HuH-7.5 (cell line): ENCODE results near the gene CHST9.
"Not testable (repeated sequence)": the region's sequence is repeated elsewhere in the genome, so short reads cannot be mapped to it uniquely, and the experiment has no call there.

Experiments
- DNase-seq: peaks from one replicate; pipeline ENCODE4 v3.0.0; 2011; ENCODE audit warnings: low spot score

CHST9 gene

DNA sequence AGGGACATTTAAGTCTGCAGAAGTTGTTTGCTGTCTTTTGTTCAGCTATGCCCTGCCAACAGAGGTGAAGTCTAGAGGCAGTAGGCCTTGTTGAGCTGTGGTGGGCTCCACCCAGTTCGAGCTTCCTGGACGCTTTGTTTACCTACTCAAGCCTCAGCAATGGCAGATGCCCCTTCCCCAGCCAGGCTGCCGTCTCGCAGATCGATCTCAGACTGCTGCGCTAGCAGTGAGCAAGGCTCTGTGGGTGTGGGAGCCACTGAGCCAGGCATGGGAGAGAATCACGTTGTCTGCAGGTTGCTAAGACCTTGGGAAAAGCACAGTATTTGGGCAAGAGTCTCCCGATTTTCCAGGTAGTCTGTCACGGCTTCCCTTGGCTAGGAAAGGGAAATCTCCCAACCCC is 91.8 kb downstream of the CHST9 start:
- not testable (repeated sequence) for DNase-seq

DNA sequence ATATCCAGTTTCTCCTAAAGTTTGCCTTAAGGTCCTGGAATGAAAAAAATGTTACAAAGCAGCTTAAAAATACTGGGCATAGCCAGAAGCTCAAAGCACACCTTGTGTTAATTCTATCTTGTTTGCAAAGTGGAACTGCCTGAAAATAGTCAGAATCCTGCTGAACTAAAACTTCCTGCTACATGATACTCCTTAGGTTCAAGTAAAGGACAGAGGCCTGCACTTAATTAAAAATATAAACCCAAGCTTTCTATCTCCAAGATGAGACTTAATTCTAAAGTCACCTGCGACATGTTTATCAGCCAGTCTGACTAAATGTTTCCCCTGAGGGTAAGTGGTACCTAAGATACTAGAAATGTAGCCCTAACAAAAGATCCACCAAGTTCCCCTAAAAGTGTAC is 103.4 kb downstream of the CHST9 start:
- no peak for DNase-seq

DNA sequence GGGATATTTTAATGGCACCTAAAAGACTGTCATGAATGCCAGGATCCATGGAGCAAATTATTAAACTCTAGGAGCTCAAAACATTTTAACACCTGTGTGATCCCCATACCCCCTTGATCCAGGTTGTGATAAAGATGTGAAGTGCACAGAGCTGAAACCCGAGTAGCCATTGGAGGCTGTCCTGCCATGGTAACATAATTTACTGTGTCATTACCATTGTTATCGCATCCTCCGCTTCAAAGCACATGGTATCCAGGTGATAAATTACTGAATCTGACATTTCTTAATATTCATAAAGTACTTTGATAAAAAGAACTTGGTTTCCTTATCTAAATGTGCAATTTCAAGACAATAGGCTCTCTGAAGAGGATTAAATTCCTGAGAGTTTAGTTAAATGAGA is 109.3 kb downstream of the CHST9 start:
- no peak for DNase-seq

DNA sequence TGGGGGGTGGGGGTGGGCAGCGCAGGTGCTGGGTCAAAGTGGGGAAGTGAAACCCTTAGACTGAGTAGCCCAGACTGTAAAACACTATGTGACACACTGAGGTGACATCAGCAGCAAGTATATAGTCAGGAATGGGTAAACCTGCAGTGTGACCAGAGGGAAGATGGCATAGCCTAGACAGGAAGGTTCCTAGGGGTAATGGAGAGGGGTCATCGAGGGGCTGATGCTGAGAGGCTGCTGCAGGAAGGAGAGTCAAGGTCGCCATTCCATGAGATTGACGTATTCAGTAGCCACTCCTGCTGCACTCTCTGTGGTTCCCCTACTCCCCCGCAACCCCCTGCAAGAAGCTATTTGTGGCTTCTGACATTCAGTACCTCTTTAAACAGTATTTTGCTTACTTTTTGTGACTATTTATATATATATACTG is 111.7 kb downstream of the CHST9 start:
- no peak for DNase-seq

DNA sequence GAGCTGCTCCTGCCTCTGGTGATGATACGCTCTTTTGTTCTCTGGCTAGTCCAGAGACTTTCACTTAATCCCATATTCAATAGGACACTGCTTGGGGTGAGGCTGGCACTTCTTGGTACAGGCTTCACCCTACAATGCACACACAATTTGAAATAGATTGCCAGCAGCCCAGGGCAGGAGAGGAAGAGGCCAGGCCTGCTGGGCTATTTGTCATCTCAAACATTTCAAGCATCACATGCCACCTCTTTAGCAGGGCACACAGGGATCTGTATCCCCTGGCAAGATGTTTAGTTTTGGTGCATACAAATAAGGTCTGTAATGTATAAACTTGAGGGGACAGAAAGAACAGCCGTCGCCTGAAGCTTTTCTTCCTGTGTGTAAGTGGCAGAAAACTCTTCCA is 120.4 kb downstream of the CHST9 start:
- no peak for DNase-seq

DNA sequence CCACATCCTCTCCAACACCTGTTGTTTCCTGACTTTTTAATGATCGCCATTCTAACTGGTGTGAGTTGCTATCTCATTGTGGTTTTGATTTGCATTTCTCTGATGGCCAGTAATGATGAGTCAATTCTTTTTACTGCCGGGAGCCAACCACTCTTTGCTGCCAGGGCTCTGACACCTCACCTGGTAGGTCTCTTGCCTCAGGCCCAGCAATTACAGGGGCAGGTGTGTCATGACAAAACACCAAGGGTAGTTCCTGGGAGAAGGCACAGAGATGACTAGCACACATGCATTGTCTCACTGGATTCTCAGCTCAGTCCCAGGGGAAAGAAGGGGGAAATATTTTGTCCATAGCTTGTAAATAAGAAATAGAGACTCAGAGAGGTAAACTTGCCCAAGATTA is 122.3 kb downstream of the CHST9 start:
- DNase-seq: no peak

DNA sequence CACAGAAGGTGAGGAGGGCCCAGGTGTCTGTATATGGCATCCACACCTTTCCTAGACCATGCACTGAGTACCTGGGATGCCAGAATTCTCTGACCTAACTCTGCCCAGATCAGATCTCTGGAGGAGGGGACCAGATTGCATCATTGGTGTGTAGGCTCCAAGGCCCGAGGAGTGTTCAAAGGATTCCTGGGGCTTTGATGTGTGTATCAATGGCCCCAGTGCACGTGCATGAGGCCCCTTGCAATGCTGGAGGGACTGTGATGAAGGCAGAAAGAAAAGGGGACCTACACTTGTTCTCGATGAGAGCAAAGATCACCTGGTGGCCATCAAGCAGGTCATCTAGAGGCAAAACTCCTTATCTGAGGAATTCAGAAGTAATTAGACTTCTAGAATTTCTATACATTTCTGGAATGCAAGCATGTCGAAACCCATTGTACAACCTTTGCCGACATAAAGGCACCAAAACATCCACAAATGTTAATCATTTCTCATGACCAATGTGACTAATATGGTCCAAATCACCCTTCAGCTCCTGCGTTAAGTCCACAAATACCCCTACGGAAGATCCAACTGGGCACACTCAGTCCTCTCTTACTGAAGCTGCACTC is 123.5 kb downstream of the CHST9 start:
- no peak for DNase-seq

DNA sequence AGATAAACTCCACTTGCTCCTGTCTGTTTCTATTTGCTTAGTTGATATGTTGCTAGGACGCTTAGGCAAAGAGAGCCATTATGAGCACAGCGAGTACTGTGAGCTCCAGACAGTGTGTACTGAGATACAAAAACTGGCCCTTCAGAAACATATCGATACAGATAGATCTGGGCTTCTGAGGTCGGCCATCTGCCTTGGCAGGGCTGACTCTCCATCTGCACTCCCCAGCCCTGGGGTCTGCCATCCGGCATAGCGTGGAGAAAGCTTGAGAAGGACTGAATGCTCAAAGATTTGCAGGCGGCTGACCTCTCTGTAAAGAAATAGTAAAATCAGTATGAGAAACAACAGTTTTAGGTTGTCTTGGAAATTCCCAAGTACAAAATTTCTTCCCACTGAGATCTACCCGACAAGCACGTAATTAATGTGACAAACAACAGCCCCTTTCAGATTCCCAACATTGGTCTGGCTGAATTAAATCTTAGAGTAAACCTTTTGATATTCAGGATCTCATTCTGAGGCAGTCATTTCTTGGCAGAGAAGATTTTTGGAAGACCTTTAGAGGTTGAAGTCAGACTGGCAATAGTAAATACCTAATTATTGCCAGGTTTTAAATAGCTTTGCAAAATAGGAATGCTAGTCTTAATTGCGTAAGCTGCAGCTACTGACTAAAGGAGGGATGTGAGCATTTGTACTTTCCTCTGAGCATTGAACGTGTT is 127.4 kb downstream of the CHST9 start:
- peak; percentile 23 for DNase-seq

DNA sequence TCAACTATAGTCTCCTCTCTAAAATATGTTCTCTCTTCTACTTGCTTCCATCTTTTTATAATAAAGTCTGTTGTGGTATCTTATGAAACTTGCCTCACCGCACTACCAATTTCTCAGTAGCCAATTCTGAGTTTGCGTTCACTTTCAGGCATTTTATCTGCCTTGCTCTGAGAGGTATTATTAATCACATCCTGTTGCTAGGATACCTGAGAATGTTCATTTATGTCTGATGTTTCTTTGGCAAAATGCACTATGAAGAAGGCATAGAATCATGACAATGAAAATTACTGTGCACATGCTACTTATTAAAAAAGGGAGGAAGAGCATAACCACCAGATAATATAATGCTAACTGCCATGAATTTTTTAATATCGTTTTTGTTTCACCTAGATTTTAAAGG is 130.2 kb downstream of the CHST9 start:
- DNase-seq: no peak

DNA sequence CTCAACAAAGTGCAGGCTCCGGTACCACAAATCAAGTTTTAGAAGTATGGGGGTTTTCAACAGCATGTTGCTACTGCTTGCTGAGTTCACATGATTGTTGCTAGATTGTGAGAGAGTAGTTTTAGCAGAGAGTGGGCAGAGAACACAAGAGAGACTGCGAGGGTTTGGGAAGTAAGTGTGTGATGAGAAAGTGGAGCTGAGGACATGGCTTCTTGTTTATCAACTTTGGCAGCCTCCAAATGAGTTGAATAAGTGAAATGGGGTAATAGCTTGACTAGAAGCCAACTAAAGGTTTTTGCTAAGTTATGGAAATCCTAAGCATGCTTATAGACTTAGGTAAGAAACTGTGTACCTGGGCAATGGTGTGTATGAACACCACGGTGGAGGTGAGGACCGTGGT is 135.1 kb downstream of the CHST9 start:
- no peak for DNase-seq

DNA sequence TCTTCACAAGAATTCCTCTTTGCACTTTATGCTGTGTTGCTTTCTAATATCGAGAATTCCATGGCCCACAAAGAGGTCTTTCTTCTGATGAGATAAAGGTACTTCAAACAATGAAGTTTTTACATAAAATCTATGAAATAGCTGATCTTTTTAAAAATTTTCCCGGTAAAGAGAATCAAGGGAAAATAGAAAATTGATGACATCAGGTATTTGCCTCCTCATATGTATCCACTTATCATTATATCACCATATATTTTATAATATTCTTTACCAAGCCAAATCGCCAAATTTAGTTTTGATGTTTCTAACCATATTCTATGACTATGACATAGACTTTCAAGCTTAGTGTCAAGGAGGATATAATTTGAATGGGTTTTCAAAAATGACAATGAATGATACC is 139.8 kb downstream of the CHST9 start:
- DNase-seq: no peak

DNA sequence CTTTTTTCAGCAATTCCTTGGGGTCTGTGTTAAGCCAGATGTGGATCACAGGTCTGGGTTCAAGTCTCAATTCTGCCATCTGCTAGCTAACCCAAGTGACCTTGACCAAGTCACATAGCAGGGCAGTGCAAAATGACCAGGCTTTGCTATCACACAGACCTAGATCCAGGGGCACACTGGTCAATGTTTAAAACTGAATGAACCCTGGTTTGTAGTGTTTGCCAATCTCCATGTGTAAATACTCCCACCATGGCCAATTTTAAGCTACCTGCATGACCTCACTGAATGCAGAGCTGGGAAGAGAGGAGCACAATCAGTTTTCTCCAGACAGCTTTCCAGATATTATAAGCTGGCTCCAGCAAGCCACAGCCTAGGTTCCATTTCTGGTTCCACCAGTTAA is 142.9 kb downstream of the CHST9 start:
- no peak for DNase-seq

DNA sequence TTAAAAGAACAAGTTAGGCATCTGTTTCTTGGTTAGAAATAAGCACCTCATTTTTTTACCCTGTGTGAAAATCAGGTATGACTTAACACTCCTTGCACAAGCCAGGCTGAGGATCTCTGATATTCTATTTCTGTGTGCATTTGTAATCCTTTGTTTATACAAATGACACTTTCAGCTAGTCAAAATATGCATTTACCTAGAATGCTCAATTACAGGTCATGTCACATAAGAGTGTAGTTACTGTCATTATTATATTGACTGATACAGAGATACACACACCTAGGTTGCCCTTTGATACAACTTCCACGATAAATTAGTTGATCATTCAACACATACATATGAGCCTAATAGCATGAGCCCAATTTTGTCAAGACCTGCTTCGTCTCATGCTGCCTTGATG is 144.3 kb downstream of the CHST9 start:
- no peak for DNase-seq

DNA sequence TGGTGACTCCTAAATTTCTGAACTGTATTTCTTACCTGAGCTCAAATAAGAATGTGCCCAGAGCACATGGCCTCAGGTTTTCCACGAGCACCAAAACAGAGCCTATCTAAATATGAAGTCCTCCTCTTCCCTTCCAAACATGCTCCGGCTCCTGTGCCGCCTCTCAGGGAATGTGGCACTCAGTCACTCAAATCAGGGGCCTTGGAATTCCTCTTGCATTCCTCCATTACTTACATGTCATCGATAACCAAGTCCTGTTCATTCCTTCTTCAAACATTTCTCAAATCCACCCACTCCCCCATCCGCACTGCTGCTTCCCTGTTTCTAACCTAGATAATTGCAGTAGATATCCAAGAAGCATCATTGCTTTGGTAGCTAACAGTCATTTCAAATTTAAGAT is 151.4 kb downstream of the CHST9 start:
- DNase-seq: no peak

DNA sequence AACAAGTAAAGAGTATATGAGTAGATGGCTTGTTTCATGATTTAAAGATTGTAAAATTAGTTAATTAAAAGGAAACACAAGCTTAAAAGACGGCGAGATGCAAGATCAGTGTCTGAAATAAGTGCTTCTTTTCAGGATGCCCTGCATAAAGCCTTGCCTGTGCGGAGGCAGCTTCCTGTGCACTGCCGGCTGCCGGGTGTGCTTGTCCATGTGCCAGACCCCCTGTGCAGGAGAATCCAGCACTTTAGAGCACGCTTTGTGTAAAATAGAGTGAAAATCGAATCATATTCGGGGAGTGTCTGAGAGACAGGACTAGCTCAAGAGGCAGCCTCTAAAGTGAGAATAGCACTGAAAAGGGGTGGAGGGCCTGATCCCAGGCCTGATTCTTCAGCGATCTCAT is 154.7 kb downstream of the CHST9 start:
- no peak for DNase-seq

DNA sequence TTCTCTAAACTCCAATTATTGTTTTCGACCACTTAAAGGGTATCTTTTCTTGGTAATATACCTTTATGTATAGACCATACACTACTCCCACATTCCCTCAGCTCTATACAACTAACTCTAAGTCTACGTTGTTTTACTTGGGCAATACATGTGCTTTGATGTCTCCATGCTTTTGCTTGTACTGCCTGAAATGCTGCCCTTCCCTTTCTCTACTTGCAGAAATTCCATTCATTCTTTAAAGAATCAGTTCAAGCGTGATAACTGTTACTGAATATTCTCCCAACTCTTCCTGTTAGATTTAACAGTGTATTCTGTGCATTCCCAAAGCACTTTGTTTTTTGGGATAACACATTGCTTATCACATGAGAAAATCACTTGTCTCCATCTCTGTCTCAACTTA is 162.6 kb downstream of the CHST9 start:
- no peak for DNase-seq

DNA sequence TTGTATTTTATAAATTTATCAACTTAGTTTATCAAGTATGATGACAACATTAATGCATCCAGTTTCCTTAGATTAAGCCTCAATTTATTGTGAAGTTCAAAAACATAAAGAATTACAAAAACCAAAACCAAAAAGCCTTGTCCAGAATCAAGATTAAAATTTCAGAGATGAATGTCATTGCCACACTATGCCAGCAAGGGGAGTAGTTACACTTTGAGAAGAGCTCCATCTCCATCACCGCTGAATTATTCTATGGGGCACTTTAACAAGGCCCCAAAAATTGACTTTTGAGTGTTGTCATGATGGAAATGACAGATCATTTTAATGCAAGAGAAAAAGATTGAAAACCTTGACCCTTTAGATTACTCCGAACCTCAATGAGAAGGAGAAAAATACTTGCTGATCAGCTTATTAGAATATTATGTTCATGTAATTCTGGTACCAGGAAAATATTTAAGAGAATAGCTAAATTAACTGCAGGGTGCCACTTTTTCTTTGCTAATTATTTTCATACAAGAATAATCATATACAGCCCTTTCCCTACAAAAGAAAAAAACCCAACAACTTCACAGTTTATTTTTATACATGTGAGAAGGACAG is 167.1 kb downstream of the CHST9 start:
- no peak for DNase-seq

DNA sequence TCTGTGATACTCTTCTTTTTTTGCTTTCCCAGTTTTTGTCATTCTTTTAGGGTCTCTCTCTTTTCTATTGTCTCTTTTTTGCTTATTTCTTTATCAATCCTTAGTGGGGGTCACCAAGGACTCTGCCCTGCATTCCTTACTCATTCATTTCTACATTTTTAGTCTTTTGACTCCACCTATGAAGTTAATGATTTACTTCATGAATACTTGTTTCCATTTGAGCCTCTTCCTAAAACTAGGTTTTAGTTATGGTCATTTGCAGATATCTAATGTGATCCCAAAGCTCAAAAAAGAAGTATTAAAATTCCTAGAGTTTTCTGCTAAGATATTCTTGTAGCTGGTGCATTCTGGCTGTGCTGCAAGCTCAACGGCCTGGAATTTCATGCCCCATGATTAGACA is 170.3 kb downstream of the CHST9 start:
- DNase-seq: no peak

DNA sequence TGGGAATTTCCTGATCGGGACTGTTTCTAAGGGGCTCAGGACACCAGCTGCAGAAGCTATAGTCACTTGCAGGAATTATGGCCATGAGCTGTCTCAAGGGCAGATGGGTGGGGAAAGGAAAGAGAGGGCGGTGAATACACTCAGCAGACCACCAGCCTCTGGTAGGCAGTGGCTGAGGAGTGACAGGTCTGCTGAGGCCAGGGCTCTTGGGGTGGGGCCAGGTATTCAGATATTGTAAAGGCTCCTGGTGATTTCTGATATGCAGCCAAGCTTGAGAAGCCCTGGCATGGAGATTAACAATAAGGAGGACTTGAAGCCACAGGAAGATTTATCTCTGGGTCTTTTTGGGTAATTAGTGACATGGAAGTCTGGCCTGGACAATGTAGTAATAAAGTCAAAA is 174.3 kb downstream of the CHST9 start:
- no peak for DNase-seq

DNA sequence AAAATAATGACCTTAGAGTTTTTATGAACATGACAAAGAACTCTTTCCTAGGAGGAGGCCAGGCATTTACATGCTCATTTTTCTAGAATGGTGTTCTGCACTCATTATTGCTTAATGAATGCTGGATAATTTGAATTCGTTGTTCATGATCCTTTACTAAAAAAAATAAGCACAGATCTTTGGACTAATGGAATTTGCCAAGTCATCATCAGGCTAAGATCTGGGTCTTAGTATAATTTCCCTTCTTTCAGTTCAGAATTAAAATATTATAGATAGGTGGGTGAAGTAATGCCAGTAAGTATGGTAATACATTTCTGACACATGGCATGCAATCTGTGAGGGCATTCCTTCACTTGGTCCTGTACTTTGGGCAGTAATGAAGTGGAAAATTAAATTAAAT is 175.8 kb downstream of the CHST9 start:
- no peak for DNase-seq

DNA sequence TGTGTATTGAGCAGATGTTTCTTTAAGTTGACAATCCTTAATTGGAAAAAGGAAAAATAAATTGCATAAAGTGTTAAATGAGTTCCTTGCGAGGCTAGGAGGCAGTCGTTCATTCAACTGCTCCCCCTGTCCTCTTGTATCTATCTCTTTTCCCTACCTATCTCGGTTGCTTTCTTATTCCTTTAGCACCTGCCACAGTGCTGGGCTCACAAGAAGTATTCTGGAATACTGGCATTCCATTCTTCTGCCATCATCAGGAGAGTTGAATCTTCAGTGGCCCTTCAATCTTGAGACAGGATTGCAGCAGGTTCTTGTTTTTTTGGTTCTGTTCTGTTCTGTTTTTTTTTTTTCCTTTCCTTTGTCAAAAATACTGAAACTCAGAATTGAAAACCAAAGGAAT is 176.5 kb downstream of the CHST9 start:
- DNase-seq: no peak

DNA sequence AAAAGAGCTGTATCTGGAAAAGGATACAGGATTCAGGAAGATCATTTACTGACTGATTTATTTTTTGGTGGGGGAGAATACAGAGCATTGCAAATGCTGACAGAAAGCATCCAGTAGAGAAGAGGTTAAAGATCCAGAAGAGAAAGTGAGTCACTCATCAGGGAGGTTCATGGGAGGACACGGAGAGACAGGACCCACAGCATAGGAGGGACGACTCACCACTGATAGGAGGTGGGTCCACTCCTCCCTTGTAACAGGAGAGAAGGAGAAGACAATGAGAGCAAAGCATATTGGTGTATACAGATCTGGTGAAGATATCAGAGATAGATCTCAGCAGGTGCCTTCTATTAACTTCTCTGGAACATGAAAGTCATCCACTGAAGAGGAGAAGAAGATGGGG is 177.2 kb downstream of the CHST9 start:
- no peak for DNase-seq

DNA sequence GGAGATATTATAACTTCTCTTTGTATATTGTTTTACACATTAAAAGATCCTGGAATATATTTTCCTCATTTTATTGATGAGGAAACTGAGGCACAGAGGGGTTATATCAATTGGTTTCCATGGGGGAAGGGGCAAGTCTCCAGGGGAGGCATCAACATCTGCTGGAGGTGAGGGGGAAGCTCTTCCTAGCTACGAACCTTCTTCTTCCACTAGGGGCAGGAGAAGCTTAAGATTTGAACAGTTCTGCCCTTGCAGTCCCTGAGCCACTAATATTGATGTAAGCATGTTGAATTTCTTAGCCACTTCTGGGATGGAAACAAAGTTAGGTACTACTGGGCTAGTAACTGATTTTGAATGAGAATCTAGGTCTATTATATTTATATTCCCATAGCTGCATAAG is 179.5 kb downstream of the CHST9 start:
- DNase-seq: no peak
